ENCODE data around the gene OR4D2.

The OR4D2 gene

DNA sequence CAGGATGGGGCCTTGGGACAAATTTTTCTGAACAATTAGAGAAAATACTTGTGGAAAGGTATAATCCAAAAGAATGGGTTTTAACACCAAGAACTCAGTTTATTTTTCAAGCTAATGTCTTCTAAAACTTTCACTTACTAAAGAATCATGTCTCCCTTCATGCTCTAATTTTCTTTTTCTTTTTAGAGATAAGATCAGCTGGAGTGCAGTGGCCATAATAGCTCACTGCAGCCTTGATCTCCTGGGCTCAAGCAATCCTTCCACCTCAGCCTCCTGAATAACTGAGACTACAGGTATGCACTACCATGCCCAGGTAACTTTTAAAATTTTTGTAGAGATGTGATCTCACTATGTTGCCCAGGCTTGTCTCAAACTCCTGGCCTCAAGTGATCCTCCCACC is 13.1 kb upstream of the OR4D2 start:
- H3K36me3 Mint-ChIP-seq, result peaks cover 13% of the 10 kb centered on the region

GRCh38 chr17:58156839-58157803 is 9.7 kb upstream of the OR4D2 start:
- H3K36me3 Mint-ChIP-seq, result peaks cover 6% of the 10 kb centered on the region
- H3K27me3 Mint-ChIP-seq, result no peaks in the 10 kb centered on the region
- H3K4me3 Mint-ChIP-seq, result peak overlapping the region; percentile 92
- H3K27ac Mint-ChIP-seq, result peak overlapping the region; percentile 96
- peaks cover 70% of the 10 kb centered on the region for H3K4me1 Mint-ChIP-seq (ENCODE audit: low read depth)
- H3K9me3 Mint-ChIP-seq (ENCODE audit: low read depth), result no peaks in the 10 kb centered on the region

More for the DNA sequence above, 13.1 kb upstream of the OR4D2 start:
- peak overlapping the region; percentile 91 for H3K27ac Mint-ChIP-seq
- peak overlapping the region; percentile 60 for H3K4me3 Mint-ChIP-seq
- peaks cover 75% of the 10 kb centered on the region for H3K4me1 Mint-ChIP-seq (ENCODE audit: low read depth)
- peaks cover 3% of the 10 kb centered on the region for H3K9me3 Mint-ChIP-seq (ENCODE audit: low read depth)
- no peaks in the 10 kb centered on the region for H3K27me3 Mint-ChIP-seq

DNA sequence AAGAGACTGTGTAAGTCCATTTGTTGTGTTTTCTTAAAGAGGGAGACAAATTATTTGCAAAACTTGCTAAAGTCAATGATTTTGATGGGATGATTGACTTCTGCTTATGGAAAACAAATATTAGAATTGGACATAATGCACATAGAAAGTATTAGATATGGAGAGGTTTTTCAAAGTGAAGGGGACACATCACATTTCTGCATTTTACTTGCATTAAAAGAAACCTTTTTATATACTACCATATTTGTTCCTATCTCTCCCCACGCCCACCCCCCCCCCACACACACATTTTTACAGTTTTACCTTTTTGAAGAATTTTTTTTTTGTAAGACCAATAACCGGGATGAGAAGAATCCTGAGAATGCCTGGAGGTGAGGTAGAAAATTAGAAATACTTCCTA is 8.6 kb upstream of the OR4D2 start:
- Mint-ChIP-seq H3K36me3 (peaks cover 8% of the 10 kb centered on the region), H3K27ac (no peak overlapping the region), H3K9me3 (ENCODE audit: low read depth) (peaks cover 3% of the 10 kb centered on the region), H3K4me1 (ENCODE audit: low read depth) (peaks cover 59% of the 10 kb centered on the region), H3K4me3 (peak overlapping the region; percentile 32), H3K27me3 (no peaks in the 10 kb centered on the region)

- no peaks in the 10 kb centered on the region for H3K27me3 Mint-ChIP-seq
- peaks cover 5% of the 10 kb centered on the region for H3K36me3 Mint-ChIP-seq
- peaks cover 6% of the 10 kb centered on the region for H3K9me3 Mint-ChIP-seq (ENCODE audit: low read depth)
- H3K27ac Mint-ChIP-seq, result no peak overlapping the region
- H3K4me3 Mint-ChIP-seq, result no peak overlapping the region
- peaks cover 34% of the 10 kb centered on the region for H3K4me1 Mint-ChIP-seq (ENCODE audit: low read depth)
Measured at GRCh38 chr17:58161566-58161965, 5.2 kb upstream of the OR4D2 start.

GRCh38 chr17:58165981-58166380 is 801 bp upstream of the OR4D2 start:
- no peak overlapping the region for H3K4me3 Mint-ChIP-seq
- peaks cover 4% of the 10 kb centered on the region for H3K36me3 Mint-ChIP-seq
- no peak overlapping the region for H3K27ac Mint-ChIP-seq
- peaks cover 6% of the 10 kb centered on the region for H3K9me3 Mint-ChIP-seq (ENCODE audit: low read depth)
- peaks cover 41% of the 10 kb centered on the region for H3K4me1 Mint-ChIP-seq (ENCODE audit: low read depth)
- no peaks in the 10 kb centered on the region for H3K27me3 Mint-ChIP-seq

DNA sequence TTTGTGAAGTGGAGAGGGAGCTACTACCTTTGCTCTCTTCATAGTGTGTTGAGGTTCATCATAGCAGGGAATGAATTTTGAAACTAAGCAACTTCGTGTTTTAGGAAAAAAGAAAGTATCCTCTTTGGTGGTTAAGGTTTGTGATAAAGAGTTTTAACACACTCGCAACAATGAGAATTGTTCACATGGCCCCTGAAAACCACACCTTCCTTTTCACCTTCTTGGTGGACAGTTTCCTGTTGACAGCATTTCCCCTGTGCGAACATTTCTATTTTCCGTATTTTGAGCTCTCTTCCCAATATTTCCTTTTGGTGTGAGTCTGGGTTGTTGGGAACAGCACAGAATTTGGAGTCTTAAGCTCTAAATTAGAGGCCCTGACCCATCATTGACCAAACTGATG is 3.8 kb downstream of the OR4D2 start:
- H3K4me3 Mint-ChIP-seq, result peak overlapping the region; percentile 22
- no peaks in the 10 kb centered on the region for H3K9me3 Mint-ChIP-seq (ENCODE audit: low read depth)
- H3K27ac Mint-ChIP-seq, result peak overlapping the region; percentile 81
- H3K4me1 Mint-ChIP-seq (ENCODE audit: low read depth), result peaks cover 51% of the 10 kb centered on the region
- peaks cover 2% of the 10 kb centered on the region for H3K36me3 Mint-ChIP-seq
- no peaks in the 10 kb centered on the region for H3K27me3 Mint-ChIP-seq

DNA sequence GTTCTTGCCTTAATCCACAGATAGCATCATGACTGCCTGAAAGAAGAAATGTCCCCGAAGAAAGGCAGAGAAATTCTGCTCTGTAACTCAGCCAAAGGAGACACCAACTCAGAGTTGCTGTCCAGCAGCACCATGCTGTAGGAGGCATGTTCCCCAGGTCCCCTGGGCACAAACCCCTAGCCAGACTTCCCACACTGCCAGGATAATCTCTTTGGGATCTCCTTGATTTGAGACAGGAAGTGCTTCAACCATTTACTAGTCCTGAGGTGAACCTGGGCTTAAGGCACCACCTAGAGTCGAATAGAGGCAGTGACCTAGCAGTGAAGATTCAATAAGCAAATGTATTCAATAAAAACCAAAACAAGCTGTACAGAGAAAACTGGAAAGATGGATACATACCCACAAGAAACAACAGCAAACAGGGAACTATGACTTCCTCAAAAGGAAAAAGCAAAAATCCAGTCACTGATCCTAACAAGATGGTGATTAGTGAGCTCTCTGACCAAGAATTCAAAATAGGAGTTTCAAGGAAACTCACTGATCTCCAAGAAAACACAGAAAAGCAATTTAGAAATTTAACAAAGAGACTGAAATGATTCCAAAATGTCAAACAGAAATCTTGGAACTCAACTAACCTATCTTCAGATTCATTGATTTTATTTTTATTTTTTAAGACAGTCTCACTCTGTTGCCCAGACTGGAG is 5.7 kb downstream of the OR4D2 start:
- Mint-ChIP-seq H3K27me3 (no peaks in the 10 kb centered on the region), H3K4me1 (ENCODE audit: low read depth) (peaks cover 43% of the 10 kb centered on the region), H3K27ac (peak overlapping the region; percentile 83), H3K9me3 (ENCODE audit: low read depth) (no peaks in the 10 kb centered on the region), H3K4me3 (no peak overlapping the region), H3K36me3 (no peaks in the 10 kb centered on the region)

DNA sequence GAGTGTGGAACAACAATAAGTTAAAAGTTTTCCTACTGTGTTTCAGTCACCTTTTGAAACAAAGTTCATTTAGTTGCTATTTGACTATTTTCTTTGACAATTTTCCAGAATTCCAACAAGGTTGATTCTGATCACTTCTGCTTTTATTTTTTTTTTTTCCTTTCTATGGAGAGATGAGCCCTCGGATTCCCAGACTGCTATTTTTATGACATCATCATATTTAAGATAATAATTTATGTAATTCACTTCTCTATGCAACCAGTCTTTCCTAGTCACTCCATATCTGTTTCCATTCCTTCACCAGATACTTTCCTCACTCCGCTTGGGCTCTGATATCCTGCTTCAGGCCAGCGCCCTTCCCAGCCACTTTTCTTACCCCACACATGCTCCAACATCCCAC is 8.1 kb downstream of the OR4D2 start:
- H3K4me3 Mint-ChIP-seq, result no peak overlapping the region
- no peaks in the 10 kb centered on the region for H3K9me3 Mint-ChIP-seq (ENCODE audit: low read depth)
- no peak overlapping the region for H3K27ac Mint-ChIP-seq
- H3K4me1 Mint-ChIP-seq (ENCODE audit: low read depth), result peaks cover 26% of the 10 kb centered on the region
- H3K36me3 Mint-ChIP-seq, result no peaks in the 10 kb centered on the region
- no peaks in the 10 kb centered on the region for H3K27me3 Mint-ChIP-seq

DNA sequence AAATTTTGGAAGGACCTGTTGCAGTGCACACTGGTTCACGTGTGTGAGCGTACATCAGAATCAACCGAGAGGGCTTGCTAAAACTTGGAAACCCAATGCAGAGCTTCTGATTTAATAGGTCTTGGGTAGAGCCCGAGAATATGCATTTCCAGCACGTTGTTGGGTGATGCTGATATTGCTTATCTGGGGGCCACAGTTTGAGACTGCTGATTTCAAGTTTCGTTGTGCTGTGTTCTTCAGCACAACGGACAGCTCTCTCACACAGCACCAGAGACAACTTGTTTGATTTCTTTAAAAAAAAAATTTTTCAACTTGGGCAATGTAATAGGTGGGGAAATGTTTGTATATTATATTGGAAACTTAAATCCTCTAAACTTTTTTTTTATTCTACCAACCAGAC is 9.4 kb downstream of the OR4D2 start:
- Mint-ChIP-seq H3K27ac (no peak overlapping the region), H3K36me3 (no peaks in the 10 kb centered on the region), H3K27me3 (no peaks in the 10 kb centered on the region), H3K9me3 (ENCODE audit: low read depth) (no peaks in the 10 kb centered on the region), H3K4me1 (ENCODE audit: low read depth) (peaks cover 14% of the 10 kb centered on the region), H3K4me3 (no peak overlapping the region)

DNA sequence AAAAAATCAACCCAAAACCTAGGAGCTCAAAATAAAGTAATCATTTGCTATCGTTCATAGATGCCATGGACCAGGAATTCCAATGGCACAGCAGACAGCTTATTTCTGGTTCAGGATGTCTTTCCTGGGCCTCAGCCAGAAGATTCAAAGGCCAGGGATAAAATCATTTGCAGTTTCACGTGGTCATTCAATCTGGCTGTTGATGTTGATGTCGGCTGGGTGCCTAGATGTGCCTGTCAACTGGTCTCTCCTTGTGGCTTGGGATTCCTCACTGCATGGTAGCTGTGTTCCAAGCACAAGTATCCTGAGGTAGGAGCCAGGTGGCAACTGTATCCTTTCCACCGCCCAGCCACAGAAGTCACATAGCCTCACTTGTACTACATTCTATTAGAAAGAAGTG is 15.0 kb downstream of the OR4D2 start:
- Mint-ChIP-seq H3K4me1 (ENCODE audit: low read depth) (peaks cover 3% of the 10 kb centered on the region), H3K27me3 (no peaks in the 10 kb centered on the region), H3K9me3 (ENCODE audit: low read depth) (no peaks in the 10 kb centered on the region), H3K4me3 (no peak overlapping the region), H3K27ac (no peak overlapping the region), H3K36me3 (no peaks in the 10 kb centered on the region)

GRCh38 chr17:58183514-58183913 is 16.7 kb downstream of the OR4D2 start:
- Mint-ChIP-seq H3K4me1 (ENCODE audit: low read depth) (peaks cover 3% of the 10 kb centered on the region), H3K36me3 (no peaks in the 10 kb centered on the region), H3K27ac (no peak overlapping the region), H3K4me3 (no peak overlapping the region), H3K27me3 (peaks cover 3% of the 10 kb centered on the region), H3K9me3 (ENCODE audit: low read depth) (no peaks in the 10 kb centered on the region)

GRCh38 chr17:58184308-58184985 is 17.7 kb downstream of the OR4D2 start:
- Mint-ChIP-seq H3K27ac (no peak overlapping the region), H3K36me3 (no peaks in the 10 kb centered on the region), H3K9me3 (ENCODE audit: low read depth) (no peaks in the 10 kb centered on the region), H3K27me3 (peaks cover 3% of the 10 kb centered on the region), H3K4me1 (ENCODE audit: low read depth) (peaks cover 3% of the 10 kb centered on the region), H3K4me3 (no peak overlapping the region)

DNA sequence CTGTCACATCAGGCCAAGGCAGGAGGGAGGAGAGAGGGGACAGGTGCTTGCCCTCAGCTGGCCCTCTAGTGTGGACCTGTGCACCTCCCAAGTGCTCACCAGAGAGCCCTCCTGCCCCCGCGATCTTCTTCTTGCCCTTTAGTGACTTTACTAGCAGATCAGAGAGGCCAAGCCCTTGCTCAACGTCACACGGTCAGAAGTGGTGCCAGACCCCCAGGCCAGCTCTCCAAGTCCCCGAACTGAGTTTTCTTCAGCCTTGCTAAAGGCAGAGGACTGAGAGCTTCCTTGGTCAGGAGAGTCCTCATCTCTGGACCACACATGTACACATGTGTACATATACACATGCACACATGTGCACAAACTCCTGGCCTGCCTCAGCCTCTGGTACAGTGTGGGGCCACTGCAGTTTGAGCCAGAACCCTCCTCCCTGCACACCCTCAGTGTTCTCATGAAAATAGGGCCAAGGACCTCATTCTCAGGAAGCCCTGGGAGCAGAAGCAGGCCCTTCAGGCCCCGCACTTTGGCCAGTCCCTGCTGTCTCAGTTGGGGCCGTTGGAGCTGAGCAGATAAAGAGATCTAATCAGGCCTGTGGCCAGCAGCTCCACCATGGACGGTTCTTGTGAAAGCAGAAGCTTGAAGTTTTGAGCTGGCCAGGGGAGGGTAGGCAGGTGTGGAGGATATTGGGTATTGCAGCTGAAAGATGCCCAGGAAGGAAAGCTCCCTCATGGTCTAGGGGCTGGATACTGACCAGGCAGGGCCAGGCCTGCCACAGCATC is 18.4 kb downstream of the OR4D2 start:
- H3K36me3 Mint-ChIP-seq, result no peaks in the 10 kb centered on the region

GRCh38 chr17:58186591-58186990 is 19.8 kb downstream of the OR4D2 start:
- Mint-ChIP-seq H3K27ac (no peak overlapping the region), H3K9me3 (ENCODE audit: low read depth) (no peaks in the 10 kb centered on the region), H3K27me3 (peaks cover 3% of the 10 kb centered on the region), H3K4me1 (ENCODE audit: low read depth) (peaks cover 3% of the 10 kb centered on the region), H3K4me3 (no peak overlapping the region), H3K36me3 (no peaks in the 10 kb centered on the region)

More for the DNA sequence above, 18.4 kb downstream of the OR4D2 start:
- Mint-ChIP-seq H3K4me3 (no peak overlapping the region), H3K9me3 (ENCODE audit: low read depth) (no peaks in the 10 kb centered on the region), H3K27me3 (peaks cover 3% of the 10 kb centered on the region), H3K27ac (no peak overlapping the region), H3K4me1 (ENCODE audit: low read depth) (peaks cover 3% of the 10 kb centered on the region)

Data from activated naive CD8-positive, alpha-beta T cell (primary cell).